Measurements from ENCODE around the gene BAHCC1. TPM values are rescaled to one million over a fixed set of nuclear protein-coding genes. Genes with fewer than 3 reads are reported as not detected.

BAHCC1 gene
- total and polyA plus RNA-seq, 10 of the 15 experiments (the other 5 are each of a cell fraction or from before 2014, with no cell fraction given), result 0.03 to 0.14 (median 0.11) TPM; not detected in 6

- POLR2A ChIA-PET, result no interaction called here
- H3K36me3 ChIP-seq (ENCODE audit: control insufficient read depth in 2 of 2, insufficient read depth in 2 of 2, low read length in 1 of 2), result no peaks in the 10 kb centered on the region
- H2AFZ ChIP-seq (ENCODE audit: control insufficient read depth, low read depth, low read length), result no peak overlapping the region
- no peaks in the 10 kb centered on the region for H3K4me1 ChIP-seq (ENCODE audit: control insufficient read depth, insufficient read depth, low read length)
- CTCF ChIA-PET, result no interaction called here
- TF ChIP-seq, protein P1, sequence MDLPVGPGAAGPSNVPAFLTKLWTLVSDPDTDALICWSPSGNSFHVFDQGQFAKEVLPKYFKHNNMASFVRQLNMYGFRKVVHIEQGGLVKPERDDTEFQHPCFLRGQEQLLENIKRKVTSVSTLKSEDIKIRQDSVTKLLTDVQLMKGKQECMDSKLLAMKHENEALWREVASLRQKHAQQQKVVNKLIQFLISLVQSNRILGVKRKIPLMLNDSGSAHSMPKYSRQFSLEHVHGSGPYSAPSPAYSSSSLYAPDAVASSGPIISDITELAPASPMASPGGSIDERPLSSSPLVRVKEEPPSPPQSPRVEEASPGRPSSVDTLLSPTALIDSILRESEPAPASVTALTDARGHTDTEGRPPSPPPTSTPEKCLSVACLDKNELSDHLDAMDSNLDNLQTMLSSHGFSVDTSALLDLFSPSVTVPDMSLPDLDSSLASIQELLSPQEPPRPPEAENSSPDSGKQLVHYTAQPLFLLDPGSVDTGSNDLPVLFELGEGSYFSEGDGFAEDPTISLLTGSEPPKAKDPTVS (IDR thresholded peaks at IDR 0.05; ENCODE audit: low read depth, low read length), result no peak
- TF ChIP-seq, protein P2, sequence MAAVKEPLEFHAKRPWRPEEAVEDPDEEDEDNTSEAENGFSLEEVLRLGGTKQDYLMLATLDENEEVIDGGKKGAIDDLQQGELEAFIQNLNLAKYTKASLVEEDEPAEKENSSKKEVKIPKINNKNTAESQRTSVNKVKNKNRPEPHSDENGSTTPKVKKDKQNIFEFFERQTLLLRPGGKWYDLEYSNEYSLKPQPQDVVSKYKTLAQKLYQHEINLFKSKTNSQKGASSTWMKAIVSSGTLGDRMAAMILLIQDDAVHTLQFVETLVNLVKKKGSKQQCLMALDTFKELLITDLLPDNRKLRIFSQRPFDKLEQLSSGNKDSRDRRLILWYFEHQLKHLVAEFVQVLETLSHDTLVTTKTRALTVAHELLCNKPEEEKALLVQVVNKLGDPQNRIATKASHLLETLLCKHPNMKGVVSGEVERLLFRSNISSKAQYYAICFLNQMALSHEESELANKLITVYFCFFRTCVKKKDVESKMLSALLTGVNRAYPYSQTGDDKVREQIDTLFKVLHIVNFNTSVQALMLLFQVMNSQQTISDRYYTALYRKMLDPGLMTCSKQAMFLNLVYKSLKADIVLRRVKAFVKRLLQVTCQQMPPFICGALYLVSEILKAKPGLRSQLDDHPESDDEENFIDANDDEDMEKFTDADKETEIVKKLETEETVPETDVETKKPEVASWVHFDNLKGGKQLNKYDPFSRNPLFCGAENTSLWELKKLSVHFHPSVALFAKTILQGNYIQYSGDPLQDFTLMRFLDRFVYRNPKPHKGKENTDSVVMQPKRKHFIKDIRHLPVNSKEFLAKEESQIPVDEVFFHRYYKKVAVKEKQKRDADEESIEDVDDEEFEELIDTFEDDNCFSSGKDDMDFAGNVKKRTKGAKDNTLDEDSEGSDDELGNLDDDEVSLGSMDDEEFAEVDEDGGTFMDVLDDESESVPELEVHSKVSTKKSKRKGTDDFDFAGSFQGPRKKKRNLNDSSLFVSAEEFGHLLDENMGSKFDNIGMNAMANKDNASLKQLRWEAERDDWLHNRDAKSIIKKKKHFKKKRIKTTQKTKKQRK (IDR thresholded peaks at IDR 0.05; ENCODE audit: low read depth, low read length), result no peak
- RAD21 ChIA-PET (ENCODE audit: unreplicated experiment), result no interaction called here
- ATAC-seq (no peak), DNase-seq (ENCODE audit: low read depth, low spot score) (no peak), FAIRE-seq (no peak)
- in situ Hi-C loops (cut with MboI), result no loop called here
- H3K9ac ChIP-seq (ENCODE audit: control insufficient read depth, insufficient read depth, low read length), result no peak overlapping the region
- H3K27ac ChIP-seq (ENCODE audit: control insufficient read depth, insufficient read depth), result no peak overlapping the region
- H3K27me3 ChIP-seq (replicated peaks in 1 of 2; ENCODE audit: control insufficient read depth in 2 of 2, insufficient read depth in 2 of 2, low read length in 1 of 2), result peaks cover 21 to 25% of the 10 kb centered on the region in 2 experiments; a peak in 3 of 4 replicates
- H4K20me1 ChIP-seq (ENCODE audit: control insufficient read depth, insufficient read depth), result no peaks in the 10 kb centered on the region
- no peaks in the 10 kb centered on the region for H3K79me2 ChIP-seq (ENCODE audit: control insufficient read depth, insufficient read depth, low read length)
- 21% methylated on average over 10 of the region's 10 CpGs for WGBS (ENCODE audit: insufficient coverage, insufficient replicate concordance, low lambda C conversion rate, missing lambda C conversion rate)
- intact Hi-C loops (cut with micrococcal nuclease; ENCODE audit: unreplicated experiment), result no loop called here
- SMC1A ChIA-PET (ENCODE audit: uncharacterized antibody, unreplicated experiment), result no interaction called here
- H3K4me3 ChIP-seq, result no peak overlapping the region
- H3K9me3 ChIP-seq (replicated peaks; ENCODE audit: control insufficient read depth, insufficient read depth, low read length), result no peaks in the 10 kb centered on the region
- no peak overlapping the region for H3K4me2 ChIP-seq (ENCODE audit: control insufficient read depth, insufficient read depth)
- no TSS peak for BruUV-seq (replicated peaks)
Measured at GRCh38 chr17:81389585-81389984, 5.7 kb upstream of the BAHCC1 start.
